NCI-H146 (cell line): Measurements from ENCODE around the gene CRYBB2.
A peak's percentile ranks its signal among the peaks of the same experiment; 100 is the strongest.
"Not testable (repeated sequence)": the region's sequence is repeated elsewhere in the genome, so short reads cannot be mapped to it uniquely, and the experiment has no call there.

Source experiments
- DNase-seq: peaks from one replicate; lab custom pipeline; 2025; lab: John Stamatoyannopoulos, UW

Gene CRYBB2

GRCh38 chr22:25199731-25200520, 19.5 kb upstream of the CRYBB2 start, which contains the start of gene CRYBB3:
CRYBB3 (plus strand) TSS chr22:25199858; CDS start chr22:25201397, 1,539 bp downstream.
- no peak for DNase-seq

DNA sequence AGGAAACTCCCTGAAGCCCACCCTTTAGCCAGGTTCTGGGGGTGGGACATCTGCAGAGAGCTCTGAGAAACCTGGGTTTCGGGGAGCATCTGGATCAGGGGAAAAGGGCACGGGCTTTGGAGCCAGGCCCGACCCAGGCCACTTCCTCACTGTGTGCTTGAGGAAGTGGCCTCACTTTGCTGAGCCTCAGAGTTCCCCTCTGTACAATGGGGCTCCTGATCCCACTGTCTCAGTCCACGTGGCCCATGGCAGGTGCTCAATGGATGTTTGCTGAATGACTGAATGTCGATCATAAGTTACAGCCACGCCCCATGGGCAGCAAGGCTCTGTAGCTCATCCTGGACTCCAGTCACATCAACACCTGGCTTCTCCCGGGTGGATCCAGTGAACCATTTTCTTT, 18.5 kb upstream of the CRYBB2 start:
- DNase-seq: no peak

GRCh38 chr22:25201557-25202273, 17.7 kb upstream of the CRYBB2 start:
- no peak for DNase-seq

DNA sequence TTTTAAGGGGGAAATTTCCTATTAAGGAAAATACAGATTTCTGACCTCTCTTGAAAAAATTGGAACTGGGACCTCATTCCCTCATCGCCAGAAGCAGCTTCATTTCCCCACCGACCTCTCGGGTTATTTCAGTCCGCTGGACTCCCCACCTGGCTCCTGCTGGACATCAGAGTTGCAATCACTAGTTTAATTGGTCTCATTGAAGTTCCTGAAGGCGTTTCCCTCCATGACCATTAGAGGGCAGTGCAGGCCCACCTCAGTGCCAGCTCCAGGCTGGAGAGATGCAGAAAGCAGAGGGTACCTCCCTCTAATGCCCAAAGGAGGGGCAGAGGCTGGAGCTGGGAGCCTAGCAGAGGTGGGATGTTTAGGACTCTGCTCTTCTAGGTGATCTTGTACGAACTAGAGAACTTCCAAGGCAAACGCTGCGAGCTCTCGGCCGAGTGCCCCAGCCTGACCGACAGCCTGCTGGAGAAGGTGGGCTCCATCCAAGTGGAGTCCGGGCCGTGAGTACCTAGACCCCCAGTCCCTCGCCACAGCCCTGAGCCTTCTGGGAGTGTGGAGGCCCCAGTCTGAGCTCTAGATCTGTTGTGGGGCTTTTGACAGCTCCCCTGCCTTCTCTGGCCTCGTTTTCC, 17.0 kb upstream of the CRYBB2 start:
- DNase-seq: peak; percentile 49

- no peak for DNase-seq
Observed at GRCh38 chr22:25203082-25203481, 16.4 kb upstream of the CRYBB2 start.

DNA sequence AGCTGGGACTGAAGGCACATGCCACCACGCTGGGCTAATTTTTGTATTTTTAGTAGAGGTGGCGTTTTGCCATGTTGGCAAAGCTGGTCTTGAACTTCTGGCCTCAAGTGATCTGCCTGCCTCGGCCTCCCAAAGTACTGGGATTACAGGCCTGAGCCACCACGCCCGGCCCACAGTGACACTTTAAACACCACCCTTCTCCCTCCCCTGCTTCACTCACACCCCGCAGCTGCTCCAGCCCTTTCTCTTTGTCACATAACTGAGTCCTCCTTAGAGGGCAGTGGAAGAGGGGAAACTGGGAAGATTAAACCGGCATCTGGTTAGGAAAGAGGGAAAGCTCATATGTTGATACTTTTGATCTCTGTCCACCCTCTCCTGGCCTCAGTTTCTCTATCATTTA, 14.9 kb upstream of the CRYBB2 start:
- not testable (repeated sequence) for DNase-seq

DNA sequence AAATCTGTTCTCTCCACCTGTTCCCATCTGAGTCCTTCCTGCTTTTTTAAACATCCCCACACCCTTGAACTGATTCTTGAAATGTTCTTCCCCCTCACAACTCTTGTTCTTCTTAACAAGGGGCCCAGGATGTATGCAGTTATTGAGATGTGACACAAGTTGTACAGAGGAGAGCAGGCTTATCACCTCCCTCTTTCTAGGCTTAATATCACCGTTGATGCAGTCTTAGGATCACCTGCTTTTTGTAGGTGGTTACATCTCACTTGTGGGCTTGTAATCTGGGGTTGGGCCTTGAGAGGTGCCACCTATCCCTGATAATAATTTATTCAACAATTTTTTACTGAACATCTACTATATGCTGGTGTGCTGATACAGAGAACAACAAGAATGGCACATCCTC, 13.6 kb upstream of the CRYBB2 start:
- no peak for DNase-seq

DNA sequence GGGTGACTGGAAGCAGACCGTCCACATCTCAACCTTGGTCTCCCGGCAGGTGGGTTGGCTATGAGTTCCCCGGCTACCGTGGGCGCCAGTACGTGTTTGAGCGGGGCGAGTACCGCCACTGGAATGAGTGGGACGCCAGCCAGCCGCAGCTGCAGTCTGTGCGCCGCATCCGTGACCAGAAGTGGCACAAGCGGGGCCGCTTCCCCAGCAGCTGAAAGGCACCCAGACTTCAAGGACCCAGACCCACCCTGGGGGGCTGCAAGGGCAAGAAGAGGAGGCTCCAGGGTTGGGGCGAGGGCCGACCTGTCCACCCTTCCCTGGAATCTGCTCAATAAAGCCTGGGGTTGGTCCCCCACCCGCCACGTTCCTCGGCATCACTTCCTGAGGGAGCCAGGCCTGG, 12.4 kb upstream of the CRYBB2 start:
- DNase-seq: no peak

- no peak for DNase-seq
Observed at GRCh38 chr22:25207553-25208157, 11.8 kb upstream of the CRYBB2 start.

GRCh38 chr22:25208328-25208727, 11.1 kb upstream of the CRYBB2 start:
- no peak for DNase-seq

DNA sequence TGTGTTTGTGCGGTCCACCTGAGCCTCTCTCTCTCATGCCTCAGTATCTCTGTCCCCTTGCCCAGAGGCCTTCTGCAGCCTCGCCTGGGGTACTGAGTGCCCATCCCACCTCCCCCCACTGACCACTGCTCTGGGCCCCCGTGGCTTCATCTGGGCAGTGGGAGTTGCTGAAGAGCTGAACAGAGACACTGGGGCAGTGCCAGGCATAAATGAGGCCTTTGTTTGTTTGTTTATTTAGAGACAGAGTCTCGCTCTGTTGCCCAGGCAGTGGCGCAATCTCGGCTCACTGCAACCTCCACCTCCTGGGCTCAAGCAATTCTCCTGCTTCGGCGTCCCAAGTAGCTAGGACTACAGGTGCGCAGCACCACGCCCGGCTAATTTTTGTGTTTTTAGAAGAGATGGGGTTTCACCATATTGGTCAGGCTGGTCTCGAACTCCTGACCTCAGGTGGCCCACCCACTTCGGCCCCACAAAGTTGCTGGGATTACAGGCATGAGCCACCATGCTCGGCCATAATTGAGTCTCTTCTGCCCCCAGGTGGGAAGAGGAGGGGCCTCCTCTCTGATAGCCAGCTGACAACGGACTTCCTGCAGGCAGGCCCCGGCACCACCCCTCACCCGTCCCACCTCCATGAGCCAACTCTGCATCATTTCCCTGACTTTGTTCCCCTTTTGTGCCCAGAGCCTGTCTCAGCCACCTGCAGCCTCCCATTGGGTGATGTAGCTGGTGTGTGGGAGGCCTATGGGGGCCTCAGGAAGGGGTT, 10.5 kb upstream of the CRYBB2 start:
- DNase-seq: no peak

GRCh38 chr22:25210793-25211192, 8.6 kb upstream of the CRYBB2 start:
- DNase-seq: no peak

GRCh38 chr22:25212337-25212736, 7.1 kb upstream of the CRYBB2 start:
- no peak for DNase-seq

DNA sequence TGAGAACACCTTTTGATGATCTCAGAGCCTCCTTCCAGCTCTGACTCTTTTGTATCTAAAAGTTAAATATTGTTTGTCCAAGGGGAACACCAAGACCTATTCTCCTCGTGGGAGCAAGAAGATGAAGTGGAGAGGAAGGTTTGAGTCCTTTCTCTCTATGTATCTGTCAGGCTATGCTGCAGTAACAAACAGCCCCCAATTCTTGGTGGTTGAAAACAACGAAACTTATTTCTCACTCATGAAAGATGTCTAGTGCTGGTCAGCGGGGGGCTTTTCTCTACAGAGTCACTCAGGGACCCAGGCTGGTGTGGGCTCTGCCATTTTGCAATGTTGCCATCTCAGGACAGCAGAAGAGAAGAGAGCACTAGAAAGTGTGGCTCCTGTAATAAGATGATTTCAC, 6.2 kb upstream of the CRYBB2 start:
- no peak for DNase-seq

GRCh38 chr22:25216230-25216629, 3.2 kb upstream of the CRYBB2 start:
- DNase-seq: no peak

GRCh38 chr22:25219948-25220442, 556 bp downstream of the CRYBB2 start:
- DNase-seq: peak; percentile 46

GRCh38 chr22:25221790-25222189, 2.4 kb downstream of the CRYBB2 start:
- DNase-seq: no peak

GRCh38 chr22:25223269-25223850, 3.9 kb downstream of the CRYBB2 start:
- no peak for DNase-seq

GRCh38 chr22:25228822-25229221, 9.4 kb downstream of the CRYBB2 start:
- DNase-seq: no peak

DNA sequence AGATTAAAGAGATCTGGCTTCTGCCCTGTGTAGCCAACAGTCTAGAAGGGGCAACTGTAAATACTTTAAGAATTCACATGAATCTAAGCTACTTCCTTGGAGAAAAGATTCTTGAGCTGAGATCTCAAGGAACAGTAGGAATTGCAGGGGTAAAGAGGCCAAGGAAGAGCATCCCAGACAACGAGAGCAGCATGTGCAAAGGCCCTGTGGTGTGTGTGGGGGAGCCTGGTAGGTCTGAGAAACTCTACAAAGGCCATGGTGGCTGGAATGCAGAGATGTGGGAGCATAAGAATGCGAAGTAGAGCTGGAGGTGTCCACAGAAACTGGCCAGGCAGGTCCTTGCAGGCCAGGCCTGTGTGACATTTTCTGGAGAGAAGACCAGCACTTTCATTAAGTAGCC, 11.3 kb downstream of the CRYBB2 start:
- DNase-seq: not testable (repeated sequence)

DNA sequence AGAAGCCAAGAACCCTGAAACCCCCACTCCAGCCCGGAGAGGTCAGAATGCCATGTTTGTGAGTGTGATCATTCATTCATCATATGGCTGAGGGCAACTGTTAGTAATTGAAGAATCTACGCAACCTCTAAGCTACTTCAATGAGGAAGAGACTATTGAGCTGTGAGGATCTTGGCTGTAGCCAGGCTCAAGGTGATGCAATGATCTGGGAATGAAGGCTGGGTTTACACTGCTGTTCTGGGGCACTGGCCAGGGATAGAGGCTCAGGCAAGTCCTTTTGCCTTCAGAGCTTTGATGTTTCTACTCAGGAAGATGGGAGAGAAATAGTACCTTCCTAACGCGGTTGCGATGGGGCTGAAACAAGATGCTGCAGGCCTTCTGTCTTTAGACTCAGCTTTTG, 12.9 kb downstream of the CRYBB2 start:
- no peak for DNase-seq
